NCI-H128 (cell line): ENCODE results near the gene SPCS2.
"Not testable (repeated sequence)": the region's sequence is repeated elsewhere in the genome, so short reads cannot be mapped to it uniquely, and the experiment has no call there.

Source experiments
- DNase-seq: peaks from one replicate; lab custom pipeline; 2025; ENCODE audit not compliant: unreplicated experiment; lab: John Stamatoyannopoulos, UW

SPCS2 gene

GRCh38 chr11:74949753-74950137, 679 bp downstream of the SPCS2 start:
- no peak for DNase-seq

- no peak for DNase-seq
Measured at GRCh38 chr11:74950374-74950969, 1.4 kb downstream of the SPCS2 start.

- DNase-seq, result no peak
Measured at GRCh38 chr11:74951226-74951625, 2.2 kb downstream of the SPCS2 start.

GRCh38 chr11:74952752-74953151, 3.7 kb downstream of the SPCS2 start:
- DNase-seq, result no peak

- no peak for DNase-seq
Measured at GRCh38 chr11:74953451-74953850, 4.4 kb downstream of the SPCS2 start.

GRCh38 chr11:74954199-74954598, 5.1 kb downstream of the SPCS2 start:
- no peak for DNase-seq

- DNase-seq, result no peak
Measured at GRCh38 chr11:74956397-74957015, 7.4 kb downstream of the SPCS2 start.

GRCh38 chr11:74957937-74958629, 9.0 kb downstream of the SPCS2 start:
- DNase-seq, result no peak

GRCh38 chr11:74960128-74960527, 11.1 kb downstream of the SPCS2 start:
- not testable (repeated sequence) for DNase-seq

- DNase-seq, result no peak
Measured at GRCh38 chr11:74966651-74967050, 17.6 kb downstream of the SPCS2 start.

- DNase-seq, result no peak
Measured at GRCh38 chr11:74970852-74971395, 21.9 kb downstream of the SPCS2 start.

- DNase-seq, result no peak
Measured at GRCh38 chr11:74971424-74971823, 22.4 kb downstream of the SPCS2 start.

- no peak for DNase-seq
Measured at GRCh38 chr11:74978041-74978440, 29.0 kb downstream of the SPCS2 start.

- DNase-seq, result no peak
Measured at GRCh38 chr11:74980634-74981033, 31.6 kb downstream of the SPCS2 start.

GRCh38 chr11:74981888-74982287, 32.8 kb downstream of the SPCS2 start:
- DNase-seq, result no peak

- no peak for DNase-seq
Measured at GRCh38 chr11:74984070-74984469, 35.0 kb downstream of the SPCS2 start.

- DNase-seq, result no peak
Measured at GRCh38 chr11:74984730-74985129, 35.7 kb downstream of the SPCS2 start.

GRCh38 chr11:74988541-74989259, 39.6 kb downstream of the SPCS2 start, which contains the start of gene NEU3:
Gene NEU3, plus strand, starts transcription at chr11:74988933. Its CDS starts 128 bp downstream, at chr11:74989061.
- peak; percentile 71 for DNase-seq

- DNase-seq, result no peak
Measured at GRCh38 chr11:74989260-74989638, 40.2 kb downstream of the SPCS2 start.

GRCh38 chr11:74990150-74990549, 41.1 kb downstream of the SPCS2 start:
- not testable (repeated sequence) for DNase-seq

- no peak for DNase-seq
Measured at GRCh38 chr11:74990941-74991340, 41.9 kb downstream of the SPCS2 start.
